GM19438 (cell line): ENCODE data around the gene DIP2C.
"Not testable (repeated sequence)": the region's sequence is repeated elsewhere in the genome, so short reads cannot be mapped to it uniquely, and the experiment has no call there.

Experiments used
- ATAC-seq: cut with Tn5 transposase; IDR thresholded peaks from one replicate; pipeline ENCODE4 v1.9.1; 2021; ENCODE audit warnings: low read depth; ENCODE audit not compliant: unreplicated experiment

DIP2C gene

GRCh38 chr10:584497-585290 lies 104.8 kb downstream of the DIP2C start:
- not testable (repeated sequence) for ATAC-seq

DNA sequence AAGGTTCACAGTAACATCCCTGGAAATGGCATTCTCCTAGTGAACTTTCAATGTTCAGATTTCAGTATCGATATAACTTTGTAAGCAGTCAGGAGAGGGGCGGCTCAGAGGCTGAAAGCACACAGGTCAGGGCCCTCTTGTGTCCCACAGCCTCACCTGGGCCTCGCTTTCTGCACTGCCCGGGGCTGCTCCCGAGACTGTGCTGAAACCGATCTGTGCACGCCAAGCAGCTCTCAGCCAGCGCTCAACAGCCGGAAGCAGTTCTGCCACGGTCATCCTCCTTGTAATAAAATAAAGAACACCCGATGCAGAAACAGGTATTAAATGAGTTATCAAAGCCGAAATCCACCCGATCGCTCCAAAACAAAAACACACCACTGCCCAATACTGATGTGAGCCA lies 106.0 kb downstream of the DIP2C start:
- no peak for ATAC-seq

DNA sequence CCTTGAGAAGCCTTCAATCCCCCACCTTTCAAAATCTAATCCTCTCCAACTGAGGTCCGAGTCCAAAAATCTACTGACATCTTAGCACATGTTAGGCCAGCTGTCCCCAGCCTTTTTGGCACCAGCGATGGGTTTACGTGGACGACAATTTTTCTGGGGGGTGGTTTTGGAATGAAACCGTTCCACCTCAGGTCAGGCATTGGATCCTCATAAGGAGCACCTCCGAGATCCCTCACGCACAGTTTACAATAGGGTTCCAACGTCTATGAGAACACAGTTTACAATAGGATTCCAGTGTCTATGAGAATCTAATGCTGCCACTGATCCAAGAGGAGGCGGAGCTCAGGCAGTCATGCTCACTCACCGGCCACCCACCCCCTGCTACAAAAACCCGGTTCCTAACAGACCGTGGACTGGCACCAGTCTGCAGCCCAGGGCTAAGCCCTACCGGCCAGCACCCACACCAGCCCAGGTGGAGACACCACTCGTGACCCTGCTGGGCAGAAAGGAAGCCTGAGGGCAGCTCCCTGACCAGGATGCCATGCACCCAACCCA lies 107.6 kb downstream of the DIP2C start:
- ATAC-seq, result no peak

DNA sequence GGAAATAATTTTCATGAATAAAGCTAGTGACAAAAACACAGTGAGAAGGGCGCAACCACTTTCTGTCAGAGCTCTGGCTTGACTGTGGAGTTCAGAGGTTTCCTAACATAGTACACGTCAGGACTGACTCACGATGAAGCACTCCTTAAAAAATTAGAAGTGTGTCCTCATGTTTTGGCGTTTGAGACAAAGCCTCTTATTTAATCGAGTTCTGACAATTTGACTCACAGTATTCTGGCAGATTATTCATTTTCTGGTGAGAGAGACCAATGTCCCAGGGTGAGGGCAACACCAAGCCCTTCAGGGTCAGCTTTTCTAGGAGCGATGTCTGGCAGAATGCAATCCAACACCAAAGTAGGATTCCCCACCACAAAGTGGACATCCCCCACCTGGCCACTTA lies 108.7 kb downstream of the DIP2C start:
- no peak for ATAC-seq

DNA sequence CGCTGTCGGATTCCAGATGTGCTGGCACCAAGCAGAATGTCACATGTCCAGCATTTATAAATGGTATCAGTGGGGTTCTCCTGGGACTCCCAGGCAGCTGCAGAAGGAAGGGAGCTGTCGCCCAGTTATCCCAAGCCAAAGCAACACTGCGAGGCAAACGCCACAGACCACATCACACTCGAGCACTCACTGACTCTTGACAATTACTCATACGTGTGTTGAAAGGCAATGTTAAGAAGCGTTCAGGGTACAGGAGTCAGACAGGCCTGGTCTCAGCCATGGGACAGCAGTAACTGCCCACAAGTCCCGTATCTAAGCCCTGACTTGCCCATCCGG lies 113.4 kb downstream of the DIP2C start:
- no peak for ATAC-seq

GRCh38 chr10:575402-576129 lies 113.9 kb downstream of the DIP2C start:
- no peak for ATAC-seq

- no peak for ATAC-seq
Observed at GRCh38 chr10:572696-573095, 116.8 kb downstream of the DIP2C start.

GRCh38 chr10:571688-572451 lies 117.6 kb downstream of the DIP2C start:
- ATAC-seq, result no peak

DNA sequence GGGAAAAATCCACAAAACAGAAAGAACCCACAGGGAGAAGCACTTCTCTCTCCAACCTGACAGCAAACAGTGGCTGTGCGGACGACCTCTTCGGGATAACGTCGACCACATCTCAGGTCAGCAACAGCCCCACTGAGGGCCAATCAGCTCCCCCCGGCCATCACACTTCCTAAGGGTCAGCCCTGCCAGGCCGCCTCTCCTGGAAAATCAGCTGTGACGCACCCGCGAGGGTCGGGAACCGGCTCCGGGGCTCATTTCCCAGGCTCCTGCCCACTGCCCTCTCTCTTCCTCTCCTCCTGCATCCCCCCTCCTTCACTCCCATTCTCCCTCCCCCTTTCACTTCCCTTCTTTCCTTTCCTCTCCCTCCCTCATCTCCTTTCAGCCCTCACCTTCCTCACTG lies 118.3 kb downstream of the DIP2C start:
- ATAC-seq, result no peak

DNA sequence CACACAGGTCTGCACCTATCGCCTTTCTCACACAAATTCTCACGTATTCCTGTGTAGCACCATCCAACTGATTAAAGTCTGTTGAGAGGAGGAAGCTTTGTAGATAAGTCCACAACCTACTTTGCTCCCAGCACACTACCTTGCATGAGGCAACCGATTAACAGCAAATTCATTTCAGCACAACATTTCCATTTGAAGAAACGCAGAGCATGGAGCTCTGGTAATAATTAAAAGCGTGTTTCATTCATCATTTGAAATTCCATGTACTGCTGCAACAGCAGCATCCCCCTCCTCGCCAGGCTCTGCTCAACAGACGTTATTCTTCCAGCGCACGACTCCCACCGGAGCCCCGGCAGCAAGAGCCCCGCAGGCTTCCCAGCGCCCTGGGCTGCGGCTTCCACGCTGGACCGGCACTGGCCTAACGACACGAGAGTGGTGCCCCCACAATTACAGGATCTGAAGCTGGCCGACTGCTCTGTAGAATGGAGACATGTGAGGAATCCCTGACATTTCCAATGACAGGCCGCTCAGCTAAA lies 118.8 kb downstream of the DIP2C start:
- ATAC-seq, result no peak

DNA sequence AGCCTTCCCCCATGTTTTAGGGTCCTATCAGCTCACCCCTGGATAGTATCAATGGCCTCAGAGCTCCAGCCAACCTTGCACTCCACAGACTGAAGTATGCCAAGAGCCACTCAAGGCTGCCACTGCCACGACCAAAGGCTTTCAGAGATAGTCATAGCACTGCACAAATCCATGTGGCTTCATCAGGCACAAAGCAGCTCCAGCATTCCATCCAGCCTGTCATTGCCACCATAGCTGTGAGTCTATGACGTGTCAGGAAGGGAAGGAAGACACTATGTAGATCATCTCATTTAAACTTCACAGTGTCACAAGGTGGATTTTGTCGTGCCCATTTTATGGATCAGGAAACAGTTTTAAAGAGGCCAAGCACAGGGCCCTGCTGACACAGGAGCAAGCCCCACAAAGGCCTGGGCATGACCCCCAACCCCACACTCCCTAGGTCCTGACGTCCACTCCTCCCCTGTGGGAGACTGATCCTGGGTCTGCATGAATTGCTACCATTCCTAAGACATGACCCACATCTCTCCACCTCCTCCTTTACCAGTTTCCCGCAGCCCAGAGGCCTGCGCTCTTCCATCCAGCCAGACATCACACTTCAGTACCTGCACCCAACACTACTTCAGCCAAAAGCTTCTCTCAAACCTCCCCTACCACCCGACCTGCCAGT lies 119.4 kb downstream of the DIP2C start:
- ATAC-seq, result no peak

DNA sequence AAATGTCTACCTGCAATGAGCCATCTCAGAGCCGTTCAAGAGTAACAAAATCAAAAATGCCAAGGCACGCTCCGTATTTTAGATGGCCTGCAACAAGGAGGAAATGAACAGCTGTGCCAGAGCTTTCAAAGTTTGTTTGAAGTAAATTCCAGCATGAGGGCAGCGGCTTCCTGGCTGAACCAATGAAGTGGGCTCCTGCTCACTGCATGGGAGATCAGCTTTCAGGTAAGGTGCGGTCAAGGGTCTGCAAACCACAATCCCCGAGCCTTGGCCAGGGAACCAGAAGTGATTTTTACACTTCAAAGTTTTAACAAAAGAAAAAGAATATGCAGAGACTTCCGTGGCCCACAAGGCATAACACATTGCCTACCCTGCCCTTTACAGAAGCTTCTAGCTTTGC lies 120.6 kb downstream of the DIP2C start:
- ATAC-seq, result no peak

DNA sequence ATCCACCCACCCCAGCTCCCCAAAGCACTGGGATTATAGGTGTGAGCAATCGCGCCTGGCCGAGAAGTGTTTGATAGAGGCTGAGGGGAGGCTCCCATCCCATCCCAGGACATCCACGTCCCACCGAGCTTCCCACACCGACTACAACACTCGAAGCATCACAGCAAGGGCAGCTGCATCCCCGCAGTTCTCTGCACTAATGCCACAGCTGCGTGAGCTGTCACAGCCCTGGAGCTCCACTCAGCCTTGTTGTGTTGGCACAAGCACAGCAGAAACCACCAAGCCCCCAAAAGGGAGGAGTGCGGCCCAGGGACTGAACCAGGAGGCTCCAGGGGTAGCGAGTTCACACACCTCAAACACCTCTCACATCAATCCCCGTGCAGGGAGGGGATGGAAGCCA lies 121.6 kb downstream of the DIP2C start:
- no peak for ATAC-seq

DNA sequence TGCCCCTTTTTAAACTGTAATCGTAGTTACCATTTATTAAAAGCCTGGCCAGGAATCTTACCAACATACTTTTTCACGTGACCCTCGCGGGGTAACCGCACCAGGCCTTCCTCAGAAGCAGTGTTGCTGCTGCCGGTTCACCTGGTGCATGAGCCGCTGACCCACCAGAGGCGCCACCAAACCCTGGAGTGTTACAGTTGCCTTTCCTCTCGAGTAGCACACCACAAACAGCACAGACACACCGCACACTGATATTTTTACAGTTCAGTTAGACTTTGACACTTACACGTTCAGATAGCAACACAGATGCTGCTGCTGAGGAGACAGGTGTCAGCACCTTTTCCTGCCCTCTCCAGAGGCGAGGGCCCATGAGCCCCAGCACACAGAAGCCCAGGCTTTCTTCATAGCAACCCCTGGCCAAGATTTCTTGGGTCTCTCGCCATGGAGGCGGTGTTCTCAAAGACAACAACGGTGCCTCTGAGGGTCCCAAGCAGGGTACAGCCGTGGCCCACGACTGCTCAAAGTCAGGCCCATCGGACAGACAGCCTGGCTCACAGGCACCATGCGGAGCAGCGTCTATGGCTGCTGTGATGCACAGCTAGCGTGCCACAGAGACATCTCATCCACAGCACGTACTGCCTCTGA lies 123.1 kb downstream of the DIP2C start:
- no peak for ATAC-seq

- ATAC-seq, result no peak
Observed at GRCh38 chr10:565676-566075, 123.8 kb downstream of the DIP2C start.

GRCh38 chr10:565146-565545 lies 124.3 kb downstream of the DIP2C start:
- ATAC-seq, result no peak

GRCh38 chr10:563827-564226 lies 125.6 kb downstream of the DIP2C start:
- no peak for ATAC-seq

- ATAC-seq, result no peak
Observed at GRCh38 chr10:562142-562541, 127.3 kb downstream of the DIP2C start.

- ATAC-seq, result no peak
Observed at GRCh38 chr10:561721-562120, 127.7 kb downstream of the DIP2C start.
